ENCODE measurements around the gene MYH14. TPM values are rescaled to one million over a fixed set of nuclear protein-coding genes. Genes with fewer than 3 reads are reported as not detected.

The MYH14 gene
- polyA plus RNA-seq, 1 donor (not counting 4 experiments of a cell fraction or from before 2014, with no cell fraction given): 0.20 TPM

GRCh38 chr19:50238043-50238442 is 34.6 kb downstream of the MYH14 start:
- Histone ChIP-seq H3K9me1 (ENCODE audit: control insufficient read depth, extremely low read depth, insufficient read depth, low read length) (no peaks in the 10 kb centered on the region), H3K9ac (ENCODE audit: control insufficient read depth, extremely low read depth, insufficient read depth, low read length) (no peak overlapping the region), H3K4me1 (ENCODE audit: control insufficient read depth, extremely low read depth, insufficient read depth, low read length) (no peaks in the 10 kb centered on the region), H3K4me2 (ENCODE audit: control insufficient read depth, extremely low read depth, insufficient read depth, low read depth, low read length) (no peak overlapping the region), H3K79me2 (ENCODE audit: control insufficient read depth, insufficient read depth, low read length) (no peaks in the 10 kb centered on the region), H3K36me3 (ENCODE audit: control insufficient read depth in 2 of 2, extremely low read depth in 1 of 2, insufficient read depth in 2 of 2, low read length in 2 of 2) (no peaks in the 10 kb centered on the region), H3K9me3 (ENCODE audit: control insufficient read depth, low read depth, low read length) (peaks cover 6% of the 10 kb centered on the region), H3K27me3 (ENCODE audit: control insufficient read depth, extremely low read depth, insufficient read depth, low read length) (no peaks in the 10 kb centered on the region), H4K20me1 (ENCODE audit: control insufficient read depth, extremely low read depth, insufficient read depth, low read length) (no peaks in the 10 kb centered on the region), H3K4me3 (ENCODE audit: control insufficient read depth in 2 of 3, extremely low read depth in 1 of 3, insufficient read depth in 2 of 3, low read depth in 1 of 3, low read length in 3 of 3) (no peak overlapping the region), H2AFZ (ENCODE audit: control insufficient read depth, low read length) (no peak overlapping the region), H3K27ac (ENCODE audit: control insufficient read depth, insufficient read depth, low read length) (no peak overlapping the region)
- FAIRE-seq (no peak), DNase-seq (ENCODE audit: low read depth, low spot score) (no peak)
- TF ChIP-seq, protein P1, sequence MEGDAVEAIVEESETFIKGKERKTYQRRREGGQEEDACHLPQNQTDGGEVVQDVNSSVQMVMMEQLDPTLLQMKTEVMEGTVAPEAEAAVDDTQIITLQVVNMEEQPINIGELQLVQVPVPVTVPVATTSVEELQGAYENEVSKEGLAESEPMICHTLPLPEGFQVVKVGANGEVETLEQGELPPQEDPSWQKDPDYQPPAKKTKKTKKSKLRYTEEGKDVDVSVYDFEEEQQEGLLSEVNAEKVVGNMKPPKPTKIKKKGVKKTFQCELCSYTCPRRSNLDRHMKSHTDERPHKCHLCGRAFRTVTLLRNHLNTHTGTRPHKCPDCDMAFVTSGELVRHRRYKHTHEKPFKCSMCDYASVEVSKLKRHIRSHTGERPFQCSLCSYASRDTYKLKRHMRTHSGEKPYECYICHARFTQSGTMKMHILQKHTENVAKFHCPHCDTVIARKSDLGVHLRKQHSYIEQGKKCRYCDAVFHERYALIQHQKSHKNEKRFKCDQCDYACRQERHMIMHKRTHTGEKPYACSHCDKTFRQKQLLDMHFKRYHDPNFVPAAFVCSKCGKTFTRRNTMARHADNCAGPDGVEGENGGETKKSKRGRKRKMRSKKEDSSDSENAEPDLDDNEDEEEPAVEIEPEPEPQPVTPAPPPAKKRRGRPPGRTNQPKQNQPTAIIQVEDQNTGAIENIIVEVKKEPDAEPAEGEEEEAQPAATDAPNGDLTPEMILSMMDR (optimal IDR thresholded peaks at IDR 0.05 in 1 of 3, IDR thresholded peaks at IDR 0.05 in 1 of 3, conservative IDR thresholded peaks at IDR 0.05 in 1 of 3; ENCODE audit: extremely low read depth in 1 of 3, insufficient read depth in 2 of 3, low read length in 3 of 3): no peak
- TF ChIP-seq EZH2 (IDR thresholded peaks at IDR 0.05; ENCODE audit: low read length): no peak
- dilution Hi-C loops (cut with MboI; ENCODE audit: extremely low pct_ligation_motif_present, low sequenced_read_pairs): no loop called here

DNA sequence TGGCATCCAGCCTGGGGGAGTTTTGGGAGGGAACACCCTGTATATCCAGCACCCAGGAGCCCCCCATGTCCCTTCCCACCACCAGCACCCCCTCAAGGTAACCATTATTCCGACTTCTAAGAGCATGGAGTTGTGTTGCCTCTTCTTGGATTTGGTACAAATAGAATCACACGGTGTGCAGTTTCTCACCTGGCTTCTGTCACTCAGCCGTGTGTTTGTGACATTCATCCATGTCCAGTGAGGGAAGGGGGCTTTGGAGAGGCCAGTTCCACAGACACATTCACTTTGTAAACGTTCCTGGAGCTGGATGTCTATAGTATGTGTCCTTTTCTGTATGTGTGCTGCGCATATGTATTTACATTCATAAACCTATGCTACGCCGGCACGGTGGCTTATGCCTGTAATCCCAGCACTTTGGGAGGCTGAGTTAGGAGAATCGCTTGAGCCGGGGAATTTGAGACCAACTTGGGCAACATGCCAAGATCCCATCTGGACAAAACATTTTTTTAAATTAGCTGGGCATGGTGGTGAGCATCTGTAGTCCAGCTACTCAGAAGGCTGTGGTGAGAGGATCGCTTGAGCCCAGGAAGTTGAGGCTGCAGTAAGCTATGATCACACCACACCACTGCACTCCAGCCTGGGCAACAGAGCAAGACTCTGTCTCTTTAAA is 36.6 kb downstream of the MYH14 start:
- H4K20me1 ChIP-seq (ENCODE audit: control insufficient read depth, extremely low read depth, insufficient read depth, low read length): no peaks in the 10 kb centered on the region
- no peaks in the 10 kb centered on the region for H3K36me3 ChIP-seq (ENCODE audit: control insufficient read depth in 2 of 2, extremely low read depth in 1 of 2, insufficient read depth in 2 of 2, low read length in 2 of 2)
- no peaks in the 10 kb centered on the region for H3K4me1 ChIP-seq (ENCODE audit: control insufficient read depth, extremely low read depth, insufficient read depth, low read length)
- dilution Hi-C loops (cut with MboI; ENCODE audit: extremely low pct_ligation_motif_present, low sequenced_read_pairs): no loop called here
- DNase-seq (ENCODE audit: low read depth, low spot score): no peak
- H3K4me2 ChIP-seq (ENCODE audit: control insufficient read depth, extremely low read depth, insufficient read depth, low read depth, low read length): no peak overlapping the region
- H2AFZ ChIP-seq (ENCODE audit: control insufficient read depth, low read length): no peak overlapping the region
- no peaks in the 10 kb centered on the region for H3K9me1 ChIP-seq (ENCODE audit: control insufficient read depth, extremely low read depth, insufficient read depth, low read length)
- FAIRE-seq: no peak
- TF ChIP-seq EZH2 (IDR thresholded peaks at IDR 0.05; ENCODE audit: low read length): no peak
- TF ChIP-seq, protein P1 (optimal IDR thresholded peaks at IDR 0.05 in 1 of 3, IDR thresholded peaks at IDR 0.05 in 1 of 3, conservative IDR thresholded peaks at IDR 0.05 in 1 of 3; ENCODE audit: extremely low read depth in 1 of 3, insufficient read depth in 2 of 3, low read length in 3 of 3): no peak
- no peak overlapping the region for H3K27ac ChIP-seq (ENCODE audit: control insufficient read depth, insufficient read depth, low read length)
- H3K27me3 ChIP-seq (ENCODE audit: control insufficient read depth, extremely low read depth, insufficient read depth, low read length): no peaks in the 10 kb centered on the region
- no peaks in the 10 kb centered on the region for H3K79me2 ChIP-seq (ENCODE audit: control insufficient read depth, insufficient read depth, low read length)
- H3K4me3 ChIP-seq (ENCODE audit: control insufficient read depth in 2 of 3, extremely low read depth in 1 of 3, insufficient read depth in 2 of 3, low read depth in 1 of 3, low read length in 3 of 3): no peak overlapping the region
- no peak overlapping the region for H3K9ac ChIP-seq (ENCODE audit: control insufficient read depth, extremely low read depth, insufficient read depth, low read length)
- H3K9me3 ChIP-seq (ENCODE audit: control insufficient read depth, low read depth, low read length): peaks cover 4% of the 10 kb centered on the region
